GM18511 (cell line): Measurements from ENCODE around the gene GAS7.
"Not testable (repeated sequence)": the region's sequence is repeated elsewhere in the genome, so short reads cannot be mapped to it uniquely, and the experiment has no call there.

ENCODE experiments used
- ATAC-seq: cut with Tn5 transposase; IDR thresholded peaks from one replicate; pipeline ENCODE4 v1.9.1; 2021; ENCODE audit warnings: mild to moderate bottlenecking, moderate library complexity; ENCODE audit not compliant: unreplicated experiment

The GAS7 gene

DNA sequence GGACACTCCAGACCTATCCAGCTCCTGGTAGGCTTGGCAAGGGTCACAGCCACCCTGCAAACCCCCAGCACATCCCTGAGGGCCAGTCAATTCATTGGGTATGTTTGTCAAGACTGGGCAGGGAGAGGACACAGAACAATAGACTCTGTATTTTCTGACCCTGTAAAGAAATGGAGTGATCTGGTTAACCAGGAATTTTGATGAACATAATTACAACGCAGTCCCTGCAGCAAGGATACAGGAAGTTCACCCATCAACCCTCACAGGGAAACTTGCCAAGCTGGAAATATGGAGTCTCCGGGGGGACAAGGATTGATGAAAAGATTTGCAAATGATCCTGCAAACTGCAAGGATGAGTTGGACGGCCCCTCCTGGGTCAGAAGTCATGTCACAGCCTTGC is 167.3 kb downstream of the GAS7 start:
- ATAC-seq = no peak

DNA sequence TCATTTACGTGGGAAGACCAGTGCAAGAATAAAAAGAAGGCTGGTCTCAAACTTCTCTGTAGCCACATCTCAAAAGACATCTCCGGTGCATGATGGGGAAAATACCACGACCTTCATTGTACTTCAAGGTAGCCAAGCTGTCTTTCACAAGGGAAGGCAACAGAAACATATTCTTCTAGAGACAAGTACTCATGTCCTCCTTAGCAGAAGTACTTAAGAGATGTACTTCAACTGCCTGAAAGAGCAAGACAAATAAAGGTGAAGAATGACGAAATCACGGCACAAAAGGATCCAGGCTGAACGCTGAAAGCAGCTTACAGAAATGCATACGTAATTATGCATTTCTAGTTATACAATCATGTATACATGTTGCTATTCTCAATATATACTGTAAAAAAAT is 169.3 kb downstream of the GAS7 start:
- ATAC-seq = no peak

DNA sequence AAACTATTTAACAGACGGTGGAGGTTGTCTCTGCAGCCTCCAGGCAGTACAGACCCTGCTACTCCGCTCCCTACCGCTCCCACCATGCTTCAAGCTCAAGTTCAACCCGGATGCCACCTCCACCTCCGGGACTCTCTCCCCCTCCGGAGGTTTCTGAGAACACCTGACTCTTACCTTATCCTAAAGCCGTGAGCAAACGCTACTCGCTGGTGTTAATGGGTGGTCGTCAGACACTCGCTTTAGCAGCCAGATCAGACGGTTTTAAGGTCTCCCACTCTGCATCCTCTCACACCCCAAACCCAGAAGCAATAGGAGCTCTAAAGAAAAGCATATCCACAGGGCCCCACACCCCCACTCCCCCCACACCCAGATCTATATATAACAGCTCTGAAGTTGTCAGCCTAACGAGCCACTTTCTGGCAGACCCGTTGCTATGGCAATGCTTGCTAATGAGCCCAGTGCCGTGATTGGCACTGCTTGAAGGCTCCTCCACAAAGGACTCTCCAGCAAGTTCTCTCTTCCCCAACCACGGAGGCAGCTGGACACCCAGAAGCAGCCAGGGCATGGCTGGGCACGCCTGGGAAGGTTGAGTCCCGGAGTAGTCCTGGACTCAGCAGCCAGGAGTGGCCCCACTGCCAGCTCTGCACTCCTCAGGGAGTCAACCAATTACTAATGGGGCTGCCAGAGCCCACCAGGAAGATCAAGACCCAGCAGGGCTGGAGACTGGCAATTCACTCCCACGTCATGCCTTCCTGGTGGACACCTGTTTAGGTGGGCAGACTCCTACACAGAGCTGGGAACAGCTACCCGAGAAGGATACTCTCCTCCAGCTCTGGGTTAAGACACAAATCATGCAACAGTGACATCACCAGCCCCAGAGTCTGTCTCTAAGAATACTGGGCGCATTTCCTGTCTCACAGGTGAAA is 172.2 kb downstream of the GAS7 start:
- no peak for ATAC-seq

DNA sequence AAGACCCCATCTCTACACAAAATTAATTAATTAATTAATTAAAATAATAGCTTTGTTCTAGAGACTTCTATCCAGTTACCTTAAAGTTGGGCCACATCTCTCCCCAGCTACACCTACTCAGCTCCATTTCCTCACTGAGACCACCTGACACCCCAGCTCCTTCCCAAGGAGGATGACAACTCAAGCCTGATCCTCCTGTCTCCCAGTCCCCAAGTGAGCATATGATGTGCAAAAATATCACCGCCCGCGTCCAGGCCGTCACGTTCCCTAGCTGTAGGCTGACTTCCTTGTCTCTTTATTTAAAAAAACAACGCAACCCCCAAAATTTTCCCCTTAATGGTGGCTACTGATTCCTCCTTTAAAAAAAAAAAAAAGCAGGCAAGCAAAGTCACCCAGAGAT is 173.2 kb downstream of the GAS7 start:
- no peak for ATAC-seq

DNA sequence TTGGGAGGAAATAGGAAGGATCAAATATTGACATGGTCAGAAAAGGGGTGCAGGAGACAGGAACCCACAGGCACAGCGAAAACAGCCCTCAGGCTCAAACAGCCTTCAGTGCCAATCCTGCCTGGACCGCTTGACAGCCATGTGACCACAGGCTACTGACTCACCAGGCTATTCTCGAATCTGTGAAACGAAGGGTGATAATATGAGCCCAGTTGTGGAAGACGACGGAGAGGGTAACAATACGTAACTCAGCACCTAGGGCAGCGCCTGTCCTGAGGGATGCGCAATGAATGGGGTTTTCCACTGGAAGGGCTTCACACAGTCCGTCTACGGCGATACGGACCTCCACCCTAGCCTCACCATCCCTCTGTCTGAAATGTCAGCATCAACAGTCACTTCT is 176.0 kb downstream of the GAS7 start:
- ATAC-seq = no peak

GRCh38 chr17:10021272-10021984 is 177.0 kb downstream of the GAS7 start:
- no peak for ATAC-seq

GRCh38 chr17:10019941-10020451 is 178.4 kb downstream of the GAS7 start:
- ATAC-seq = no peak

GRCh38 chr17:10018461-10018891 is 179.9 kb downstream of the GAS7 start:
- peak; percentile 71 for ATAC-seq

GRCh38 chr17:10016958-10017570 is 181.3 kb downstream of the GAS7 start:
- not testable (repeated sequence) for ATAC-seq

- ATAC-seq = peak; percentile 84
Measured at GRCh38 chr17:10013365-10014112, 184.9 kb downstream of the GAS7 start.

DNA sequence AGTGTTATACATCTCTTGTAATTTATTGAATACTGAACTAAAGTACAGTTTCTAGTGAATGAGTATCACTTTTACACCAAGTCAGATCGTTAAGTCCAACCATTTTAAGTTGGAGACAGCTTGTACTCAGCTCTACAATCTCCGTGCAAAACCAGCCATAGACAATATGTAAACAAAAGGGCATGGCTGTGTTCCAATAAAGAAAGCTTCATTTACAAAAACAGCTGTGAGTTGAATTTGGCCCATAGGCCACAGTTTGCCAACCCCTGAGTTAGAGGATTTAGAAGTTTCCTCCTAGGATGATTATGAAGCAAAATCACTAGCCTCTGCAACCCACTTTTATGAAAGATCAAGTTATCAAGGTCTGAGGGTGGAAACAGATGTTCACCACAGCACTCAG is 187.7 kb downstream of the GAS7 start:
- no peak for ATAC-seq

GRCh38 chr17:10003705-10004104 is 194.7 kb downstream of the GAS7 start:
- no peak for ATAC-seq

GRCh38 chr17:10002567-10003360 is 195.6 kb downstream of the GAS7 start:
- not testable (repeated sequence) for ATAC-seq

DNA sequence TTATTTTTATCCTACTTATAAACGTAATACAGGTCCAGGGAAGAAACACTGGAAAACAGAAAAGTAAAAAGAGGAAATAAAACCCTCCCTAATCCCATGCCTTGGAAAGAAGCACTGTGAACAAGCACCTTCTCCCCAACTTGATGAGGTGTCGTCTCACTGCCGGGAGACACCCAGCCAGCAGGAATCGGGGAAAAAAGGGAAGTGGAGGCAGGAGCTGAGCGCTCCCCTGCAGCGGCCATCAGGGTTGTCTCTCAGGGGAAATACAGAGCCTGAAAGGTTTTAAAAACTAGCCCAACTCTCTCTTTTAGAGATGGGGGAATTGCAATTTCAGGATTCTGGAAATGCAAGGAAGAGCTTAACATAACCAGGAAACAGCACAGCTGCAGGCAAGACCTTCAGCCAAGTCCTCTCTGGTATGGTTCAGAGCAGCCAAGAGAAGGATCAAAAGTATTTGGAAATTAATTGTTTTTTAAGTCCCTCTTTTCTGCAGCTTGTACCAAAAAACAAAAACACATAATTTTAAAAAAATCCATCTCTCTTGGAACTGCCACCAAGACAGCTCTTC is 197.0 kb downstream of the GAS7 start:
- no peak for ATAC-seq

GRCh38 chr17:9999919-10000695 is 198.3 kb downstream of the GAS7 start:
- ATAC-seq = peak; percentile 92

GRCh38 chr17:9998060-9998459 is 200.3 kb downstream of the GAS7 start:
- ATAC-seq = no peak

- no peak for ATAC-seq
Measured at GRCh38 chr17:9994761-9995160, 203.6 kb downstream of the GAS7 start.

- no peak for ATAC-seq
Measured at GRCh38 chr17:9991796-9992195, 206.6 kb downstream of the GAS7 start.

- ATAC-seq = no peak
Measured at GRCh38 chr17:9991351-9991750, 207.1 kb downstream of the GAS7 start.
